Measurements from ENCODE around the gene CDH13.

DNA sequence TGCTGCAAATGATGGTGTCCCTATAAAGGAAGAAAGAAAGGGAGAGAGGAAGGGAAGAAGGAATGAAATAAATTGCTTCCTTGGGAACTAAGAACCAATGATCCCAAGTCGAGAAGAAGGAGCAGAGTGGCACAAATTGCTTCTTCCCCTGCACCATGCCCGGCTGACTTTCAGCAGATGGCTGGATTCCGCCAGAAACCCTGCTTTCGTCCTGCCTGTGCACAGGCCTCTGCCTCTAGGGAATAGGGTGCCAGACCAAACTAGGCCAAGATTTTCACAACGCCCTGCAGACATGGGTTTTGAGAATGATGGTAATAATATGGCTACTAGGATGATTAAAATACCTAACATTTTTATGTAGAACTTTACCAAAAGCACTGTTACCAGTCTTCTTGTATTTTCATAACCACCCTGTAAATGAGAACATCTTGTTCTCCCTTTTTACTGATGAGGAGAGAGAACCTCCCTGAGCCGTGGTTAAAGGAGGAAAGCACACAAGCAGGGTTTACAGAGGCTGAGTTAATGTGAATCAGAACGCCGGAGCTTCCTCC lies 1058.9 kb downstream of the CDH13 start:
- TF ChIP-seq, protein P1, sequence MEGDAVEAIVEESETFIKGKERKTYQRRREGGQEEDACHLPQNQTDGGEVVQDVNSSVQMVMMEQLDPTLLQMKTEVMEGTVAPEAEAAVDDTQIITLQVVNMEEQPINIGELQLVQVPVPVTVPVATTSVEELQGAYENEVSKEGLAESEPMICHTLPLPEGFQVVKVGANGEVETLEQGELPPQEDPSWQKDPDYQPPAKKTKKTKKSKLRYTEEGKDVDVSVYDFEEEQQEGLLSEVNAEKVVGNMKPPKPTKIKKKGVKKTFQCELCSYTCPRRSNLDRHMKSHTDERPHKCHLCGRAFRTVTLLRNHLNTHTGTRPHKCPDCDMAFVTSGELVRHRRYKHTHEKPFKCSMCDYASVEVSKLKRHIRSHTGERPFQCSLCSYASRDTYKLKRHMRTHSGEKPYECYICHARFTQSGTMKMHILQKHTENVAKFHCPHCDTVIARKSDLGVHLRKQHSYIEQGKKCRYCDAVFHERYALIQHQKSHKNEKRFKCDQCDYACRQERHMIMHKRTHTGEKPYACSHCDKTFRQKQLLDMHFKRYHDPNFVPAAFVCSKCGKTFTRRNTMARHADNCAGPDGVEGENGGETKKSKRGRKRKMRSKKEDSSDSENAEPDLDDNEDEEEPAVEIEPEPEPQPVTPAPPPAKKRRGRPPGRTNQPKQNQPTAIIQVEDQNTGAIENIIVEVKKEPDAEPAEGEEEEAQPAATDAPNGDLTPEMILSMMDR (IDR thresholded peaks at IDR 0.05; ENCODE audit: low read depth, low read length), result no peak
- TF ChIP-seq EZH2phosphoT487 (IDR thresholded peaks at IDR 0.05; ENCODE audit: low read depth), result no peak

Data from OCI-LY3 (cell line).